SK-N-SH treated with all-trans-retinoic acid at 6 μM for 48 hours (cell line): ENCODE data around the gene RNASET2.

Experiments used
- ATAC-seq: fragments of 200-7000 bp; cut with Tn5 transposase; 3 replicates; pipeline ENCODE4 v1.9.1; 2020; ENCODE audit warnings: mild to moderate bottlenecking, moderate library complexity
- BACH2 ChIP-seq: fragments of 250-450 bp; sonication (Bioruptor Pico); IDR thresholded peaks from 2 replicates; pipeline ENCODE4 v1.9.0; 2021; ENCODE audit warnings: mild to moderate bottlenecking, borderline replicate concordance
- CREB5 ChIP-seq: fragments of 250-450 bp; sonication (Bioruptor Pico); IDR thresholded peaks from 2 replicates; pipeline ENCODE4 v1.5.1; 2020; ENCODE audit warnings: low read depth, mild to moderate bottlenecking, moderate library complexity
- CSDC2 ChIP-seq: fragments of 250-450 bp; sonication (Bioruptor Pico); IDR thresholded peaks from 2 replicates; pipeline ENCODE4 v1.5.0; 2020; ENCODE audit warnings: mild to moderate bottlenecking, moderate library complexity
- CSRNP3 ChIP-seq: fragments of 250-450 bp; sonication (Bioruptor Pico); IDR thresholded peaks from 2 replicates; pipeline ENCODE4 v1.5.1; 2021; ENCODE audit warnings: mild to moderate bottlenecking, moderate library complexity
- ESRRG ChIP-seq: fragments of 250-450 bp; sonication (Bioruptor Pico); IDR thresholded peaks from 2 replicates; pipeline ENCODE4 v1.6.1; 2021; ENCODE audit warnings: mild to moderate bottlenecking
- GLIS3 ChIP-seq: fragments of 250-450 bp; sonication (Bioruptor Pico); IDR thresholded peaks from 2 replicates; pipeline ENCODE4 v1.5.0; 2020; ENCODE audit warnings: mild to moderate bottlenecking, moderate library complexity
- ISL1 ChIP-seq: fragments of 250-450 bp; sonication (Bioruptor Pico); IDR thresholded peaks from 2 replicates; pipeline ENCODE4 v2.1.2; 2022; ENCODE audit warnings: mild to moderate bottlenecking, moderate library complexity
- OSR1 ChIP-seq: fragments of 250-450 bp; sonication (Bioruptor Pico); IDR thresholded peaks from 2 replicates; pipeline ENCODE4 v1.8.0; 2022; ENCODE audit warnings: moderate library complexity, mild to moderate bottlenecking, inconsistent platforms
- POU6F1 ChIP-seq: fragments of 250-450 bp; sonication (Bioruptor Pico); IDR thresholded peaks from 2 replicates; pipeline ENCODE4 v1.8.0; 2021; ENCODE audit warnings: low read depth, mild to moderate bottlenecking, moderate library complexity, borderline replicate concordance
- PPARA ChIP-seq: fragments of 250-450 bp; sonication (Bioruptor Pico); IDR thresholded peaks from 2 replicates; pipeline ENCODE4 v1.5.0; 2020; ENCODE audit warnings: mild to moderate bottlenecking, borderline replicate concordance
- RARB ChIP-seq: fragments of 250-450 bp; sonication (Bioruptor Pico); IDR thresholded peaks from 2 replicates; pipeline ENCODE4 v1.8.0; 2021; ENCODE audit warnings: mild to moderate bottlenecking, moderate library complexity
- SNAI2 ChIP-seq: fragments of 250-450 bp; sonication (Bioruptor Pico); IDR thresholded peaks from 2 replicates; pipeline ENCODE4 v1.5.0; 2020; ENCODE audit warnings: mild to moderate bottlenecking, moderate library complexity
- TCF4 ChIP-seq: fragments of 250-450 bp; sonication (Bioruptor Pico); IDR thresholded peaks from 2 replicates; pipeline ENCODE4 v1.8.0; 2021; ENCODE audit warnings: mild to moderate bottlenecking, moderate library complexity, borderline replicate concordance
- TOX ChIP-seq: fragments of 250-450 bp; sonication (Bioruptor Pico); IDR thresholded peaks from 2 replicates; pipeline ENCODE4 v1.8.0; 2021; ENCODE audit warnings: mild to moderate bottlenecking, moderate library complexity, borderline replicate concordance
- TSHZ2 ChIP-seq: fragments of 250-450 bp; sonication (Bioruptor Pico); IDR thresholded peaks from 2 replicates; pipeline ENCODE4 v1.5.0; 2020; ENCODE audit warnings: mild to moderate bottlenecking, moderate library complexity
- ZC3H10 ChIP-seq: fragments of 250-450 bp; sonication (Bioruptor Pico); IDR thresholded peaks from 2 replicates; pipeline ENCODE4 v1.5.1; 2021; ENCODE audit warnings: mild to moderate bottlenecking, moderate library complexity
- ZFP3 ChIP-seq: fragments of 250-450 bp; sonication (Bioruptor Pico); IDR thresholded peaks from 2 replicates; pipeline ENCODE4 v1.5.0; 2020; ENCODE audit warnings: mild to moderate bottlenecking, moderate library complexity
- ZFP30 ChIP-seq: fragments of 450-650 bp; formaldehyde crosslinking; IDR thresholded peaks from 2 replicates; pipeline ENCODE4 v1.5.0; 2022; ENCODE audit warnings: mild to moderate bottlenecking, moderate library complexity
- ZNF565 ChIP-seq: fragments of 450-650 bp; formaldehyde crosslinking; conservative IDR thresholded peaks from 2 replicates; pipeline ENCODE4 v1.5.0; 2020; ENCODE audit warnings: low read depth, mild to moderate bottlenecking, moderate library complexity
- ZNF70 ChIP-seq: fragments of 450-650 bp; formaldehyde crosslinking; IDR thresholded peaks from 2 replicates; pipeline ENCODE4 v1.5.0; 2020; ENCODE audit warnings: mild to moderate bottlenecking, moderate library complexity
- ZNF8 ChIP-seq: fragments of 450-650 bp; formaldehyde crosslinking; IDR thresholded peaks from 2 replicates; pipeline ENCODE4 v1.5.0; 2020; ENCODE audit warnings: mild to moderate bottlenecking, moderate library complexity

RNASET2 gene

GRCh38 chr6:166959911-166960608, 3.7 kb upstream of the RNASET2 start:
- no peak for ATAC-seq
- TF ChIP-seq GLIS3 (no peak), BACH2 (CRISPR knock-in tag) (no peak), PPARA (CRISPR knock-in tag) (no peak), CREB5 (CRISPR knock-in tag) (no peak), ZNF565 (CRISPR knock-in tag) (no peak), ZFP3 (no peak), TOX (CRISPR knock-in tag) (no peak), ZNF8 (CRISPR knock-in tag) (no peak), ZNF70 (CRISPR knock-in tag) (no peak), OSR1 (CRISPR knock-in tag) (no peak), CSDC2 (no peak), TSHZ2 (CRISPR knock-in tag) (no peak), RARB (CRISPR knock-in tag) (no peak), CSRNP3 (no peak), POU6F1 (CRISPR knock-in tag) (no peak), TCF4 (CRISPR knock-in tag) (no peak), ZFP30 (no peak), ZC3H10 (no peak), ISL1 (no peak)
- TF ChIP-seq, all 23 proteins: peak for 0

GRCh38 chr6:166958926-166959861, 2.8 kb upstream of the RNASET2 start:
- ATAC-seq = no peak
- TF ChIP-seq ZNF8 (CRISPR knock-in tag) (no peak), CSDC2 (no peak), SNAI2 (CRISPR knock-in tag) (no peak), PPARA (CRISPR knock-in tag) (no peak), ZFP3 (no peak), CREB5 (CRISPR knock-in tag) (no peak), ZNF565 (CRISPR knock-in tag) (no peak), OSR1 (CRISPR knock-in tag) (no peak)

GRCh38 chr6:166957805-166958076, 1.4 kb upstream of the RNASET2 start:
- no peak for ATAC-seq
- TF ChIP-seq TCF4 (CRISPR knock-in tag) = no peak
- no peak for TF ChIP-seq CSRNP3
- no peak for TF ChIP-seq ZFP30
- TF ChIP-seq ESRRG = no peak
- no peak for TF ChIP-seq TOX (CRISPR knock-in tag)
- TF ChIP-seq ZNF8 (CRISPR knock-in tag) = no peak
- TF ChIP-seq ZNF565 (CRISPR knock-in tag) = no peak
- TF ChIP-seq TSHZ2 (CRISPR knock-in tag) = no peak
- TF ChIP-seq PPARA (CRISPR knock-in tag) = no peak
- no peak for TF ChIP-seq OSR1 (CRISPR knock-in tag)
